PC-3 (cell line): Measurements from ENCODE around the gene KIAA1328.

ENCODE experiments used
- CTCF ChIP-seq: fragments of 300-600 bp; sonication (generic); conservative IDR thresholded peaks from 2 replicates; pipeline ENCODE4 v1.5.1; 2017; ENCODE audit warnings: antibody characterized with exemption, low read depth, mild to moderate bottlenecking, low read length
- EZH2 ChIP-seq: fragments of 300-600 bp; sonication (generic); IDR thresholded peaks from one replicate; pipeline ENCODE4 v1.6.1; 2017; ENCODE audit warnings: antibody characterized with exemption, mild to moderate bottlenecking, low read length; ENCODE audit not compliant: unreplicated experiment
- EZH2phosphoT487 ChIP-seq: fragments of 300-600 bp; sonication (generic); IDR thresholded peaks from 2 replicates; pipeline ENCODE4 v1.6.1; 2018; ENCODE audit warnings: mild to moderate bottlenecking, antibody characterized with exemption, low read length, borderline replicate concordance

- TF ChIP-seq CTCF (no peak), EZH2 (no peak), EZH2phosphoT487 (no peak)
These were observed 424.7 kb downstream of the KIAA1328 start for GRCh38 chr18:37253394-37254235.
